HCT116 (cell line): ENCODE data around the gene MSI2. TPM values are rescaled to one million over a fixed set of nuclear protein-coding genes. Genes with fewer than 3 reads are reported as not detected.

Experiments
- ATAC-seq: fragments of 200-7000 bp; cut with Tn5 transposase; 2 replicates; pipeline ENCODE4 v1.9.1; 2020; ENCODE audit warnings: mild to moderate bottlenecking, moderate library complexity
- BruUV-seq: library from RNA; stranded (reverse); fragments of 400-500 nt; replicated peaks from 2 replicates; lab custom pipeline; 2021; lab: Mats Ljungman, UMichigan
- CTCF ChIA-PET: fragments of 300-600 bp; sonication (Branson Sonifier 250); formaldehyde crosslinking; loops from one replicate; lab custom pipeline; 2021; ENCODE audit warnings: antibody characterized with exemption; lab: Charles Lee
- POLR2A ChIA-PET: fragments of 300-600, 350-600 bp; sonication (Branson Sonifier 250); formaldehyde crosslinking; loops from one replicate; lab custom pipeline; 2021; ENCODE audit warnings: antibody characterized with exemption; lab: Charles Lee
- RAD21 ChIA-PET, 2 experiments: fragments of 300-600 bp; sonication (Branson Sonifier 250); formaldehyde crosslinking; loops; one replicate each; lab custom pipeline; 2023; ENCODE audit warnings: low total read pairs in 2 of 2; ENCODE audit not compliant: uncharacterized antibody in 2 of 2, unreplicated experiment in 2 of 2, low non-redundant PET in 1 of 2; lab: Charles Lee
- DNase-seq: peaks from one replicate; pipeline ENCODE4 v3.0.0-alpha.2; 2010; ENCODE audit warnings: low read depth, low spot score
- H2AFZ ChIP-seq: fragments of 200-600 bp; shearing (Covaris generic), sonication (generic); 2 replicates; pipeline ENCODE4 v1.6.1; 2017; ENCODE audit warnings: low read depth, mixed run types, mixed read lengths, antibody characterized with exemption, low read length; ENCODE audit not compliant: poor library complexity, severe bottlenecking
- H3K27ac ChIP-seq: 2 replicates; pipeline ENCODE4 v1.5.1; 2012; ENCODE audit warnings: low read depth, low read length
- H3K27me3 ChIP-seq: fragments of 200-600 bp; sonication (generic); 2 replicates; pipeline ENCODE4 v1.6.1; 2016; ENCODE audit warnings: mixed run types, low read length, mixed read lengths; ENCODE audit not compliant: insufficient read depth
- H3K36me3 ChIP-seq, 2 experiments: fragments of 200-500 bp in 1 of 2; fragments of 200-600 bp in 1 of 2; sonication (Bioruptor generic) in 1 of 2; sonication (generic) in 1 of 2; 2 replicates each; pipeline versions ENCODE4 v1.5.1 to v1.6.1; 2014 to 2016; ENCODE audit warnings: low read length in 2 of 2, inconsistent platforms in 1 of 2, mixed read lengths in 1 of 2, mixed run types in 1 of 2; ENCODE audit not compliant: insufficient read depth in 2 of 2, control insufficient read depth in 1 of 2
- H3K4me1 ChIP-seq, 2 experiments: fragments of 200-600 bp in 1 of 2; sonication (generic) in 1 of 2; 2 replicates each; pipeline versions ENCODE4 v1.5.1 to v1.6.1; 2012 to 2017; ENCODE audit warnings: low read length in 2 of 2, inconsistent platforms in 1 of 2, mild to moderate bottlenecking in 1 of 2, mixed read lengths in 1 of 2, mixed run types in 1 of 2, moderate library complexity in 1 of 2; ENCODE audit not compliant: insufficient read depth in 2 of 2, control insufficient read depth in 1 of 2
- H3K4me2 ChIP-seq: fragments of 200-600 bp; sonication (generic); 2 replicates; pipeline ENCODE4 v1.6.1; 2017; ENCODE audit warnings: mixed run types, low read length, mixed read lengths
- H3K4me3 ChIP-seq, 2 experiments: fragments of 200-600 bp in 1 of 2; sonication (generic) in 1 of 2; replicated peaks in 1 of 2; 2 replicates each; pipeline ENCODE4 v1.5.1; 2011 to 2016; ENCODE audit warnings: low read length in 2 of 2, control low read depth in 1 of 2, low read depth in 1 of 2, mild to moderate bottlenecking in 1 of 2, mixed read lengths in 1 of 2, mixed run types in 1 of 2
- H3K79me2 ChIP-seq: fragments of 200-600 bp; sonication (generic); 2 replicates; pipeline ENCODE4 v1.6.1; 2017; ENCODE audit warnings: mild to moderate bottlenecking, mixed run types, low read length, moderate library complexity, mixed read lengths; ENCODE audit not compliant: insufficient read depth
- H3K9ac ChIP-seq: fragments of 200-600 bp; sonication (generic); 2 replicates; pipeline ENCODE4 v1.6.1; 2016; ENCODE audit warnings: low read length, mixed read lengths
- H3K9me2 ChIP-seq: fragments of 200-600 bp; sonication (generic), shearing (Covaris generic); 2 replicates; pipeline ENCODE4 v1.6.1; 2017; ENCODE audit warnings: mixed run types, mild to moderate bottlenecking, moderate library complexity; ENCODE audit not compliant: insufficient read depth
- H3K9me3 ChIP-seq, 2 experiments: fragments of 200-500 bp in 1 of 2; fragments of 200-600 bp in 1 of 2; sonication (Bioruptor generic) in 1 of 2; sonication (generic) in 1 of 2; 2 replicates each; pipeline ENCODE4 v1.6.1; 2014 to 2017; ENCODE audit warnings: low read length in 2 of 2, mixed read lengths in 2 of 2, inconsistent platforms in 1 of 2, low read depth in 1 of 2, mild to moderate bottlenecking in 1 of 2, mixed run types in 1 of 2, moderate library complexity in 1 of 2; ENCODE audit not compliant: control insufficient read depth in 1 of 2, insufficient read depth in 1 of 2
- H4K20me1 ChIP-seq: fragments of 200-600 bp; sonication (generic), shearing (Covaris generic); 2 replicates; pipeline ENCODE4 v1.6.1; 2017; ENCODE audit warnings: mixed run types, mild to moderate bottlenecking, moderate library complexity; ENCODE audit not compliant: insufficient read depth
- CBX3 ChIP-seq: IDR thresholded peaks from 2 replicates; pipeline ENCODE4 v1.6.1; 2012; ENCODE audit warnings: low read depth
- EGR1 ChIP-seq: IDR thresholded peaks from 2 replicates; pipeline ENCODE4 v1.6.1; 2012; ENCODE audit warnings: low read depth
- EZH2 ChIP-seq: fragments of 200-600 bp; sonication (generic); IDR thresholded peaks from 2 replicates; pipeline ENCODE4 v1.6.1; 2017; ENCODE audit warnings: antibody characterized with exemption, mixed run types
- EZH2phosphoT487 ChIP-seq: fragments of 200-600 bp; IDR thresholded peaks from 2 replicates; pipeline ENCODE4 v1.6.1; 2018; ENCODE audit warnings: antibody characterized with exemption, borderline replicate concordance
- FOSL1 ChIP-seq: IDR thresholded peaks from 2 replicates; pipeline ENCODE4 v1.6.1; 2012; ENCODE audit warnings: low read depth
- POLR2AphosphoS5 ChIP-seq: IDR thresholded peaks from 2 replicates; pipeline ENCODE4 v1.6.1; 2011; ENCODE audit warnings: mild to moderate bottlenecking, low read depth, low read length, moderate library complexity
- SP1 ChIP-seq: IDR thresholded peaks from 2 replicates; pipeline ENCODE4 v1.6.1; 2012; ENCODE audit warnings: low read depth
- SRF ChIP-seq: IDR thresholded peaks from 2 replicates; pipeline ENCODE4 v1.6.1; 2012; ENCODE audit warnings: low read depth
- ZNF274 ChIP-seq: fragments of 200-500 bp; sonication (Bioruptor generic); IDR thresholded peaks from 2 replicates; pipeline ENCODE4 v1.6.1; 2014; ENCODE audit warnings: mild to moderate bottlenecking, low read depth, low read length, inconsistent platforms
- intact Hi-C: fragments of 100-400 bp; cut with micrococcal nuclease; formaldehyde crosslinking; loops from 2 replicates; pipeline ENCODE4 v1.10.0; 2022
- total RNA-seq: library from RNA; stranded (reverse); gene quantifications from one replicate; pipeline ENCODE4 v1.2.1, GENCODE V29; 2021; ENCODE audit not compliant: unreplicated experiment
- TF ChIP-seq, protein P1 (sequence below), 3 experiments: fragments of 200-600 bp in 1 of 3; sonication (generic) in 1 of 3; IDR thresholded peaks in 2 of 3; conservative IDR thresholded peaks in 1 of 3; 2 replicates each; pipeline ENCODE4 v1.5.1; 2012 to 2017; ENCODE audit warnings: low read depth in 2 of 3, low read length in 2 of 3, antibody characterized with exemption in 1 of 3, borderline replicate concordance in 1 of 3, control low read depth in 1 of 3, mild to moderate bottlenecking in 1 of 3, mixed read lengths in 1 of 3, mixed run types in 1 of 3, moderate library complexity in 1 of 3; ENCODE audit not compliant: insufficient read depth in 1 of 3
- TF ChIP-seq, protein P2 (sequence below): IDR thresholded peaks from 2 replicates; pipeline ENCODE4 v1.6.1; 2012

Gene MSI2
- total RNA-seq, 1 experiment from 2014 or later: 137 TPM

GRCh38 chr17:57601143-57601735 lies 344.9 kb downstream of the MSI2 start (continued):
- TF ChIP-seq, protein P1, sequence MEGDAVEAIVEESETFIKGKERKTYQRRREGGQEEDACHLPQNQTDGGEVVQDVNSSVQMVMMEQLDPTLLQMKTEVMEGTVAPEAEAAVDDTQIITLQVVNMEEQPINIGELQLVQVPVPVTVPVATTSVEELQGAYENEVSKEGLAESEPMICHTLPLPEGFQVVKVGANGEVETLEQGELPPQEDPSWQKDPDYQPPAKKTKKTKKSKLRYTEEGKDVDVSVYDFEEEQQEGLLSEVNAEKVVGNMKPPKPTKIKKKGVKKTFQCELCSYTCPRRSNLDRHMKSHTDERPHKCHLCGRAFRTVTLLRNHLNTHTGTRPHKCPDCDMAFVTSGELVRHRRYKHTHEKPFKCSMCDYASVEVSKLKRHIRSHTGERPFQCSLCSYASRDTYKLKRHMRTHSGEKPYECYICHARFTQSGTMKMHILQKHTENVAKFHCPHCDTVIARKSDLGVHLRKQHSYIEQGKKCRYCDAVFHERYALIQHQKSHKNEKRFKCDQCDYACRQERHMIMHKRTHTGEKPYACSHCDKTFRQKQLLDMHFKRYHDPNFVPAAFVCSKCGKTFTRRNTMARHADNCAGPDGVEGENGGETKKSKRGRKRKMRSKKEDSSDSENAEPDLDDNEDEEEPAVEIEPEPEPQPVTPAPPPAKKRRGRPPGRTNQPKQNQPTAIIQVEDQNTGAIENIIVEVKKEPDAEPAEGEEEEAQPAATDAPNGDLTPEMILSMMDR (IDR thresholded peaks at IDR 0.05 in 2 of 3, conservative IDR thresholded peaks at IDR 0.05 in 1 of 3; ENCODE audit: borderline replicate concordance in 1 of 3, insufficient read depth in 1 of 3, low read depth in 2 of 3, low read length in 2 of 3): no peak
- TF ChIP-seq CBX3: no peak
- no peak for TF ChIP-seq SP1
- no peak for TF ChIP-seq ZNF274
- no peak for TF ChIP-seq SRF
- TF ChIP-seq POLR2AphosphoS5: no peak
- no peak for TF ChIP-seq EGR1
- no peak for TF ChIP-seq FOSL1

DNA sequence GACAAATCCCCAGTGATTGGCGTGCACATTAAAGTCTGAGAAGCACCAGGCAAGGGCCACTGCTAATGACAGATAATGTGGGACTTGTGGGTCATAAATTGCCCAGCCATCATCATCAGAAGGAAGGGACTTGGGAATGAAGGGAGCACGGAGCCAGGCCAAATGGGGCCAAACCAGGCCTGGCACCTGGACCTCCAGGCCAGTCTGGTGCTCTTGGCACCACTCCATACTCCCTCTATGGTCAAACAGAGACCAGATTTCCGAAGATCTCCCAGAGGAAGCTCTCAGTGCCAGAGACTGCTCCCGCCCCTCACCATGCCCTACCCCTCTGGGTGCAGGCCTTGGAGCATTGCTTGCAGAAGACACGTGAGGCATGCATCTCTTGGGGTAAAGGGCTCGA lies 346.6 kb downstream of the MSI2 start:
- TF ChIP-seq EGR1 (no peak), SRF (no peak), EZH2 (no peak), CBX3 (no peak), SP1 (no peak), EZH2phosphoT487 (no peak)
- TF ChIP-seq, protein P2, sequence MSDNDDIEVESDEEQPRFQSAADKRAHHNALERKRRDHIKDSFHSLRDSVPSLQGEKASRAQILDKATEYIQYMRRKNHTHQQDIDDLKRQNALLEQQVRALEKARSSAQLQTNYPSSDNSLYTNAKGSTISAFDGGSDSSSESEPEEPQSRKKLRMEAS: no peak
- H3K4me3 ChIP-seq: no peak overlapping the region
- no peak overlapping the region for H2AFZ ChIP-seq
- H3K9me2 ChIP-seq: no peaks in the 10 kb centered on the region
- H3K79me2 ChIP-seq: no peaks in the 10 kb centered on the region
- no peaks in the 10 kb centered on the region for H3K36me3 ChIP-seq
- no TSS peak for BruUV-seq
- no peak overlapping the region for H3K27ac ChIP-seq
- no peak overlapping the region for H3K9ac ChIP-seq
- peaks cover 0 to 7% of the 10 kb centered on the region in 2 experiments; a peak in 1 of 4 replicates for H3K4me1 ChIP-seq
- no peak overlapping the region for H3K4me2 ChIP-seq
- ATAC-seq (no peak), DNase-seq (no peak)
- H3K9me3 ChIP-seq: no peaks in the 10 kb centered on the region
- no peaks in the 10 kb centered on the region for H4K20me1 ChIP-seq
- intact Hi-C loops: no loop called here
- POLR2A ChIA-PET: no interaction called here
- CTCF ChIA-PET: no interaction called here
- no peaks in the 10 kb centered on the region for H3K27me3 ChIP-seq
- RAD21 ChIA-PET: no interaction called here
